ENCODE data around the gene EPB42.

GRCh38 chr15:43210172-43210745, 10.6 kb downstream of the EPB42 start:
- no peak for TF ChIP-seq CTCF (IDR thresholded peaks at IDR 0.05)
- no peak for TF ChIP-seq POLR2A (IDR thresholded peaks at IDR 0.05)

Data from stomach (tissue), 4 donors.